ENCODE results near the gene ZNF747.
"Not testable (repeated sequence)": the region's sequence is repeated elsewhere in the genome, so short reads cannot be mapped to it uniquely, and the experiment has no call there.

Gene ZNF747

GRCh38 chr16:30558789-30559377 lies 24.2 kb upstream of the ZNF747 start:
- intact Hi-C loops (cut with DNase I): loop anchor here (1.0 to 2.0 kb wide), 3 partner anchors 13 to 32 kb away; partner anchors contain the start of gene ZNF768
- DNase-seq: peak in 1 of 10 donors; percentile 57

- intact Hi-C loops (cut with DNase I): loop anchor here (1.0 to 2.0 kb wide), 3 partner anchors 14 to 31 kb away; partner anchors contain the start of gene ZNF768
- DNase-seq: peak; percentile 98 to 100 (median 98)
These were observed 23.5 kb upstream of the ZNF747 start, which contains the start of gene ZNF764 for GRCh38 chr16:30557957-30558788. TSS of gene ZNF764 (minus strand) at chr16:30558374. CDS start at chr16:30558182, 192 bp downstream.

GRCh38 chr16:30557707-30557956 lies 23.0 kb upstream of the ZNF747 start:
- intact Hi-C loops (cut with DNase I): no loop called here
- peak in 2 of 10 donors; percentile 8 to 82 for DNase-seq

- intact Hi-C loops (cut with DNase I): no loop called here
These were observed 21.4 kb upstream of the ZNF747 start for GRCh38 chr16:30556125-30556473.

GRCh38 chr16:30555315-30556124 lies 20.9 kb upstream of the ZNF747 start:
- intact Hi-C loops (cut with DNase I): no loop called here

More at GRCh38 chr16:30556125-30556473, 21.4 kb upstream of the ZNF747 start:
- peak in 1 of 10 donors; percentile 62 for DNase-seq

GRCh38 chr16:30554557-30555314 lies 20.1 kb upstream of the ZNF747 start:
- peak in 1 of 10 donors; percentile 27 for DNase-seq

More at GRCh38 chr16:30555315-30556124, 20.9 kb upstream of the ZNF747 start:
- peak in 1 of 10 donors; percentile 70 for DNase-seq

GRCh38 chr16:30553393-30553899 lies 18.8 kb upstream of the ZNF747 start:
- intact Hi-C loops (cut with DNase I): no loop called here
- DNase-seq: peak in 1 of 10 donors; percentile 3

More at GRCh38 chr16:30554557-30555314, 20.1 kb upstream of the ZNF747 start:
- intact Hi-C loops (cut with DNase I): no loop called here

GRCh38 chr16:30552956-30553355 lies 18.3 kb upstream of the ZNF747 start:
- intact Hi-C loops (cut with DNase I): no loop called here
- DNase-seq: peak in 1 of 10 donors; percentile 25

- intact Hi-C loops (cut with DNase I): no loop called here
- DNase-seq: peak in 1 of 10 donors; percentile 21
These were observed 17.1 kb upstream of the ZNF747 start for GRCh38 chr16:30551781-30552180.

GRCh38 chr16:30548416-30549253 lies 14.0 kb upstream of the ZNF747 start:
- intact Hi-C loops (cut with DNase I): no loop called here
- no peak for DNase-seq

GRCh38 chr16:30546115-30546514 lies 11.5 kb upstream of the ZNF747 start:
- peak in 1 of 10 donors; percentile 30 for DNase-seq
- intact Hi-C loops (cut with DNase I): no loop called here

GRCh38 chr16:30543067-30543466 lies 8.4 kb upstream of the ZNF747 start:
- intact Hi-C loops (cut with DNase I): no loop called here

GRCh38 chr16:30541502-30542329 lies 7.1 kb upstream of the ZNF747 start:
- DNase-seq: no peak
- intact Hi-C loops (cut with DNase I): no loop called here

More at GRCh38 chr16:30543067-30543466, 8.4 kb upstream of the ZNF747 start:
- DNase-seq: no peak

GRCh38 chr16:30540916-30541464 lies 6.3 kb upstream of the ZNF747 start:
- peak in 1 of 10 donors; percentile 3 for DNase-seq
- intact Hi-C loops (cut with DNase I): not testable (repeated sequence)

GRCh38 chr16:30539986-30540526 lies 5.4 kb upstream of the ZNF747 start:
- intact Hi-C loops (cut with DNase I): not testable (repeated sequence)
- peak in 1 of 10 donors; percentile 19 for DNase-seq

GRCh38 chr16:30539000-30539964 lies 4.6 kb upstream of the ZNF747 start:
- intact Hi-C loops (cut with DNase I): no loop called here
- peak in 1 of 10 donors; percentile 30 for DNase-seq

Measured in posterior cingulate gyrus (tissue), 11 donors.